HG03520 (cell line): ENCODE results near the gene TMEM222.

Source experiments
- ATAC-seq: cut with Tn5 transposase; IDR thresholded peaks from one replicate; pipeline ENCODE4 v1.9.1; 2021; ENCODE audit warnings: mild to moderate bottlenecking, moderate library complexity; ENCODE audit not compliant: unreplicated experiment

The TMEM222 gene

DNA sequence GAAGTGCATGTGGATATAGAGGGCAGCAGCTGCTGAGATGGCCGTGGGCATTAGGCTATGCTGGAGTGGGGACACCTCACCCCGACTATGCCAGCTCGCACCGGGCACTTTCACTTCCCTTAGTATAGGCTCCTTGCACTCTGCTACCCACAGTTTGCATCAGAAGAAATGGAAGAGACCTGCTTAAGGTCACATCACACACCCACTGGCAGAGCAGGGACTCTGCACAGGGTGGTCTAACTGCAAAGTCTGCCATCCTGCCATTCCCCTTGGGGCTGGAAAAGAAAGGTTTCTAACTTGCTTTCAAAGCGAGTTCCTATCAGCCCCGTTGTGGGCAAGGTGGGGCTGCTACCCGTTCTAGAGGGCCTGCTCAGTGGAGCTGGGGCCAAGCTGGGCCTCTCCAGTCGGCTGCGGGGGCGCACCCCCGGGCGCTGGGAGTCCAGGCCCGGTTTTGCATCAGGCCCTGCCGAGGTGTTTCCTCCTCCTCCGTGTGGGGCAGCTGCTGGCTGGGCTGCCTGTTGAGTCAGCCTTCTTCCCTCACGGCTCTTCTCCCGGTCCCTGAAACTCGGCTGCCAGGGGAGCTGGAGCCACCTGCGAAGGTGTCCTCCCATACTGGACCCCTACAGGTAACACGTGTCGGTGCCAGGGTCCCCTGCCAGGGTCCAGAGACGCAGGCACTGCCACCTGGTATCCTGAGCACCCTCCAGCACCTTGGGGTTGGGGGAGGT, 19.7 kb downstream of the TMEM222 start, which contains the start of gene SYTL1:
SYTL1 (plus strand) TSS at position 498 of the 728 bp plus-strand sequence. CDS start 3,313 bp downstream, outside the sequence.
- no peak for ATAC-seq

DNA sequence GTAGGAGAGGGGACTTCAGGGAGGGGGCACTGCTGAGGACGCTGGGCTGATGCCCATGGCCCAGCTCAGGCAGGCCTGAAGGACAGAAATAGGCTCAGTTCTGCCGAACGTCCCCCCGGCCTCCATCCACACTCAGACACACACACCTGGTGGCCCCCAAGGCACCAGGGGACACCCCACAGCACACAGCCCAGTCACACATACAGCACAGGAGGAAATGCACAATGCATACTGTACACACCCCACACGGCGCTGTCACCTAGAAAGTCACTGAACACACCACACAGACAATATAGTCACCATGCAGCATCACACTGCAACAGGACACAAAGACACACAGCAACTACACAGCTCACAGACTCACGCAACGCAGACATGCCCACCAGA, 20.4 kb downstream of the TMEM222 start:
- ATAC-seq = no peak

- no peak for ATAC-seq
These were observed 21.0 kb downstream of the TMEM222 start for GRCh38 chr1:27342778-27343638.

DNA sequence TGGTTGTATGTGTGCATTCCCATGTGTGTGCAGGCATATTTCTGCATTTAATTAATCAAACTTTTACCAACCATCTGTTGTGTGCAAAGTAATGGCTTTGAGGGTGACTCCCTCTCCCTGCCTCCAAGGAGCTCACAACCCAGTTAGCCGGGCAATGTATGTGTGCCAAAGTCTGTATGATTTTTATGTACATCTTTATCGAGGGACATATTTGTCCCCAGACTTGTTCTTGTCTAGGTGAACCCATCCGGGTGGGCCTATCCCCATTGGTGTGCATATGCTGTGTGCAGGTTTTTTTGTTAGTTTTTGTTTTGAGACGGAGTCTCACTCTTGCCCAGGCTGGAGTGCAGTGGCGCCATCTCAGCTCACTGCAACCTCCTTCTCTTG, 21.7 kb downstream of the TMEM222 start:
- no peak for ATAC-seq

- ATAC-seq = no peak
These were observed 23.3 kb downstream of the TMEM222 start for GRCh38 chr1:27345272-27345671.

GRCh38 chr1:27346357-27346756, 24.4 kb downstream of the TMEM222 start:
- ATAC-seq = no peak

DNA sequence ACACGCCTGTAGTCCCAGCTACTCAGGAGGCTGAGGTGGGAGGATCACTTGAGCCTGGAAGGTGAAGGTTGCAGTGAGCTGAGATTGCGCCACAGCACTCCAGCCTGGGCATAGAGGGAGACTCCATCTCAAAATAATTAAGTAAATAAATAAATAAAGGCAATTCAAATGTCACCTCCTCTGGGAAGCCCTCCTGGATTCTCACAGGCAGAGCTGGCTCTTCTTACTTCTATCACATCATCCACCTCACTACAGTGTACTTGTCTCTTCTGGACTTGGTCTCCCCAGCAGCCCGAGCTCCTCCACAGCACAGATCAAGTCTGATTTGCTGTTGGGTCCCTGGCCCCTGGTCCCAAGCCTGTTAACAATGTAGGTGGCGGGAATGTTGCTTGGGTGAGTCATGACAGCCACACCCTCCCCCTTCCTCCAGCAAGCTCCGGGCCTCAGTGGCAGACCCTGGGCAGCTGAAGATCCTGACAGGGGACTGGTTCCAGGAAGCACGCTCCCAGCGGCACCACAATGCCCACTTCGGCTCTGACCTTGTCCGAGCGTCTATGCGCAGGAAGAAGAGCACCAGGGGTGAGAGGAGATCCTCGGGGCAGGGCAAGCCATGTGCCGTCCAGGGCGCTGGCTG, 25.1 kb downstream of the TMEM222 start:
- ATAC-seq = no peak

DNA sequence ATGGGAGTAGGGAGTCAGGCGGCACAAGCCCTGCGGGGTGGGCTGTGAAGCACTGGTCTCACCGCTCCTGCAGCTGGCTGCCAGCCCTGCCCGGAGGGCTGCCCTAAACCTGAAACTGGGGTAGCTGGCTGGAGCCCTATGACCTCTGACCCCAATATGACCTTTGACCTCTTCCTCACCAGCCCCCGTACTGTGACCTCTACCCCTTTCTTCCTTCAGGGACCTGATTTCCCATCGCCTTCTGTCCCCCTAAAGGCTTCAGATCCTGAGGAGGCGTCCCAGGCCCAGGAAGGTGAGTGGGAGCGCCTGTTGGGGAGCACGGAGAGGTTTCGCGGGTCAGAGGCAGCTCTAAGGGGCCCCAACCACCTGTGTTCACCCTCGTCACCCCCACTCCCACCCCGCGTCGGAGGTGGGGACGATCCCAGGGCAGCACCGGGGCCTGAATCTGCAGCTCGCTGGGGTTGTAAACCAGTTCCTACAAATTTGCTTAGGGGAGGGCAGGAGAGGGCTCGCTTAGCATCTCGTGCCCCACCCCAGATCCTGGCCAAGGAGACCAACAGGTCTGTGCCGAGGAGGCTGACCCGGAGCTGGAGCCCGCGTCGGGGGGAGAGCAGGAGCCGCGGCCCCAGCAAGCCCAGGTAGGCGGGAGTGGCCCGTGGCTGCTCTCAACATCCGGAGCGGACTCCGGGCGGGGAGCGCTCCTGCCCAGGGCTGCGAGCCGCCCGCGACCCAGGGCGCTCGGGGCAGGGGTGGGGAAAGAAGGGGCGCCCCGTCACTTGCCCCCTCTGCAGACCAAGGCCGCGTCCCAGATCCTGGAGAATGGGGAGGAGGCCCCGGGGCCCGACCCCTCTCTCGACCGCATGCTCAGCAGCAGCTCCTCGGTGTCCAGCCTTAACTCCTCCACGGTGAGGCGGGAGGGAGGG, 27.2 kb downstream of the TMEM222 start:
- no peak for ATAC-seq

DNA sequence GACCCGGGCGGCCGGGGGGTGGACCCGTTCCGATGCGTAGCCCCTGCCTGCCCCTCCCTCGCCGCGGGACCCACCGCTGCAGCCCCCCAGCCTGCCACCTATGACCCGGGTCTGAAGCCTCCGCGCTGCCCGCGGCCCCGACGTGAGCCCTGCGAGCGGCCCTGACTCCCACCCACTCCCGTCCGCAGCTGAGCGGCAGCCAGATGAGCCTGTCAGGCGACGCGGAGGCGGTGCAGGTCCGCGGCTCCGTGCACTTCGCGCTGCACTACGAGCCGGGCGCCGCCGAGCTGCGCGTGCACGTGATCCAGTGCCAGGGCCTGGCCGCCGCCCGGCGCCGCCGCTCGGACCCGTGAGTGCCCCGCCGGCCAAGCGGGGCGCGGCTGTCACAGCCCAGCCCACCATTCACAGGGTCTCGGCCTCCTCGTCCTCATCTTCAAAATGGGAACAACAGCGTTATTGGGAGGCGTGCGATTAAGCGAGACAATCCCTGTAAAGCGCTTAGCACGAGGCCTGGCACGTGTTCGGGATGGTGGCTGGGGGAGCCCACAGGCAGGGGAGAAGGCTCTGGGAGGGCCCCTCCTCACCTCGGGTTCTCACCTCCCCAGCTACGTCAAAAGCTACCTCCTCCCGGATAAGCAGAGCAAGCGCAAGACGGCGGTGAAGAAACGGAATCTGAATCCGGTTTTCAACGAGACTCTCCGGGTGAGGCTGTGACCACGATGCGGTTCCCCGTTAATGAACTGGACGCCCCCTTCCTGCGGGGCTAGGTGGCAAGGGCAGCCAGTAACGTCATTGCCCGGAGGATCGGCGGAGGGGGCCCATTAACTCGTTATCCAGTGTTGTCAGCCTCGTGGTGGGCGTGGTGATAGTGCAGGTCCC, 28.1 kb downstream of the TMEM222 start:
- ATAC-seq = no peak

DNA sequence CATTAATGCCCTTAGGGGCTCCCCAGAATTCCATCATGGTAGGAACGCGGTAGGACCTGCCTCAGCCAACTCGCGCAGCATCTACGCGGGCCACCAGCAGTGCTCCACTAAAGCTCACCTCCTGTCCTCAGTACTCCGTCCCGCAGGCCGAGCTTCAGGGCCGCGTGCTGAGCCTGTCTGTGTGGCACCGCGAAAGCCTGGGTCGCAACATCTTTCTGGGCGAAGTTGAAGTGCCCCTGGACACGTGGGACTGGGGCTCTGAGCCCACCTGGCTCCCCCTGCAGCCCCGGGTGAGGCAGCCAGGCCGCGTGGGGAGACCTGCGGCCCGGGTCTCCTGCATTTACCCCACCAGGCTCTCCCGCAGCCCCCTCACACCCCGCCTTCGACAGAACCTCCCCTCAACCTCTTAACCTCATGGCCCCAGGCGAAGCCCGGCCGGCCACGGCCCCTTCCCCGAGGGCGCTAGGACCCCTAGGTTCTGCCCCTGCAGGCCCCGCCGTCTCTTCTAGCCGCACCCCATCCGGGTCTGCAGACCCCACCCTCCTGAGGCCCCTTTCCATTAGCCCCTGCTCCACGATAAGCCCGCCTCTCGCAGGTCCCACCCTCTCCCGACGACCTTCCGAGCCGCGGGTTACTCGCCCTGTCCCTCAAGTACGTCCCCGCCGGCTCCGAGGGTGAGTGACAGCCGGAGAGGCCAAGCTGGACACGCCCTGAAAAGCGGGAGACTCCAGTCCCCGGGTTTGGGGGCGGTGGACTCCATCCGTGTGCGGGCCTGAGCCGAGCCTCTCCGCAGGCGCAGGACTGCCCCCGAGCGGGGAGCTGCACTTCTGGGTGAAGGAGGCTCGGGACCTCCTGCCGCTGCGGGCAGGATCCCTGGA, 28.9 kb downstream of the TMEM222 start:
- no peak for ATAC-seq

GRCh38 chr1:27351541-27352107, 29.7 kb downstream of the TMEM222 start:
- no peak for ATAC-seq

DNA sequence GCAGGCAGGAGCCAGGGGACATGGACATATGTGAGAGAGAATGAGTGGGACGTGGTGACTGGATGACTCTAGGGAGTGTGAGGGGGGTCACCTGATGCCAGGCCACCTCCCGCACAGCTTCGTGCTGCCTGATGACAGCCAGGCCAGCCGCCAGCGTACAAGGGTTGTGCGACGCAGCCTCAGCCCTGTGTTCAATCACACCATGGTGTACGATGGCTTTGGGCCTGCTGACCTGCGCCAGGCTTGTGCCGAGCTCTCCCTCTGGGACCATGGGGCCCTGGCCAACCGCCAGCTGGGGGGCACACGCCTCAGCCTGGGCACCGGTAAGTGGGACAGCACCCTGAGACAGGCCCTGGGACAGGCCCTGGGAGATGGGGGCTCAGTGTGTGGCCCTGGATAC, 31.2 kb downstream of the TMEM222 start:
- no peak for ATAC-seq

DNA sequence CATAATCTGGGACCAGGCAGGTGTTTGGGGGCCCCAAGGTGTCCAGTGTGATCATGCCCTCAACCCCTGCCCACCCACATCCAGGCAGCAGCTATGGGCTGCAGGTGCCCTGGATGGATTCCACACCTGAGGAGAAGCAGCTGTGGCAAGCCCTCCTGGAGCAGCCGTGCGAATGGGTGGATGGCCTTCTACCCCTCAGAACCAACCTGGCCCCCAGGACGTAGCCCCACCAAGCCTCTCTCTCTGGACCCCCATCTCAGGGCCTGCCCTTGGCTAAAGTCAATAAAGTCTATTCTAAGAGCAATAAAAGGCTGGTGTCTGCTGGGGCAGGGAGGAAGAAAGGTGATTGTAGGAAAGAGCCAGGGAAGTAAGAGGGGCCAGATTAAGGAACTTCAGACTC, 31.7 kb downstream of the TMEM222 start:
- no peak for ATAC-seq

- ATAC-seq = no peak
These were observed 33.7 kb downstream of the TMEM222 start for GRCh38 chr1:27355683-27356082.

DNA sequence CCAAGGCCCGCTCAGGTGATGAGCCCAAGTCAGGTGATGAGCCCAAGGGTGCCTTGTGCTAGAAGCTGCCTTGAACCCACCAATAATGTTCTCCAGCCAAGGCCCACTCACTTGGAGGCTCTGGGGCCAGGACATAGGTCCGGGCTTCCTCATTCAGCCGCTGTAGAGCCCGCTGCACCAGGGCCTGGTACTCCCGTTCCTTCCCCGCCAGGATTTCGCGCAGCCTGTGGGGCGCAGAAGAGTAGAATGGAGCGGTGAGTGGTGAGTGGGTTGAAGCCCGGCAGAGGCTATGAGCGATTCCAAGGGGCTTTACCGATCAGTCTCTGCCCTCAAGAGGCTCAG, 34.3 kb downstream of the TMEM222 start:
- no peak for ATAC-seq

GRCh38 chr1:27356619-27357280, 34.8 kb downstream of the TMEM222 start:
- ATAC-seq = no peak

DNA sequence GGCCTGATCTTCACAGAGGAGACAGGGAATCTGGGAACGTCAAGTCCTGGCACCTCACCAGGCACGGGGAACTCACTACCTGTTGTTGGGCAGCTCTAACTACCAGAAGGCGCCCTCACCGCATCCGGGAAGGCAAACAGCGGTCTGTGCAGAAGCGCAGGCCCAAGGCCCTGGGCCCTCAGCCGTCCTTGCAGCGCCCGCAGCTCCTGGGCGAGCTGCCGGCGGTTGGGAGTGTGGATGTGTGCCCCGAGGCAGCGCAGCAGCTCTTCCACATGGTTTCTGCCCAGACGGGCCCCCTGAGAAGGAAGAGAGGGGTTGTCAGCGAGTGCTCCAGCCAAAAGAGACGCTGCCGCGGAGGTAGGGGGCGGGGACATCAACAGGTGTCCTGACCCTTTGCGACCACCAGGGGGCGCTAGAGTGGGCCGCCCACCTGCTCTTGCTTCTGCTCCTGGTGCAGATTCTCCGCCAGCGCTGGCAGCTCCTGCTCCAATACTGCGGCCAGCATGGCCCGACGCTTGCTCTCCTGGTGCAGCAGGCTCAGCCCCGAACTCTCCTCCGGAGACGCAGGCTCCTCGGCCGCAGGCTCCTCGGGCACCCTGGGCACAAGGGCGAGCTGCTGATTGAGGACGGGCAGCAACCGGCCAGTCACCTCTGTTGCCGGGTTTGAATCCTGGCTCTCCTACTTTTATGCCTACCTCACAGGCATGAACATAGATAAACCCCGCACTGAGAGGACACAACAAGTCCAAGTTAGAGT, 35.5 kb downstream of the TMEM222 start:
- peak; percentile 38 for ATAC-seq
